GM18517 (cell line): ENCODE data around the gene SMAD6.

Experiments
- ATAC-seq: cut with Tn5 transposase; IDR thresholded peaks from one replicate; pipeline ENCODE4 v1.9.1; 2021; ENCODE audit warnings: mild to moderate bottlenecking, moderate library complexity; ENCODE audit not compliant: unreplicated experiment

Gene SMAD6

DNA sequence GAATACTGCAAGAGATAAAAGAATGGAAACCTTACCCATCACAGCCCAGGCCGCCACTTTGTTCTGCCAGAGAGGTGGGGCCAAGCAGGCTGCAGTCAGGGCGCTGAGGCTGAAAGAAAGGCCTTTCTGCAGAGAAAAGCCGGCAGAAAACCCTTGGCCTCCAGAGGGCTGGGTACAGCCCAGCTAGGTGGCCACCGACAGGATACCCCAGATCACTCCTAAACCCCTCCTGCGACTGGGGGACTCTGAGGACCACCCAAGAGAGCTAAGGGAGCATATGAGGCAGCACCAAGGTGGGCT, 69.3 kb downstream of the SMAD6 start:
- no peak for ATAC-seq

DNA sequence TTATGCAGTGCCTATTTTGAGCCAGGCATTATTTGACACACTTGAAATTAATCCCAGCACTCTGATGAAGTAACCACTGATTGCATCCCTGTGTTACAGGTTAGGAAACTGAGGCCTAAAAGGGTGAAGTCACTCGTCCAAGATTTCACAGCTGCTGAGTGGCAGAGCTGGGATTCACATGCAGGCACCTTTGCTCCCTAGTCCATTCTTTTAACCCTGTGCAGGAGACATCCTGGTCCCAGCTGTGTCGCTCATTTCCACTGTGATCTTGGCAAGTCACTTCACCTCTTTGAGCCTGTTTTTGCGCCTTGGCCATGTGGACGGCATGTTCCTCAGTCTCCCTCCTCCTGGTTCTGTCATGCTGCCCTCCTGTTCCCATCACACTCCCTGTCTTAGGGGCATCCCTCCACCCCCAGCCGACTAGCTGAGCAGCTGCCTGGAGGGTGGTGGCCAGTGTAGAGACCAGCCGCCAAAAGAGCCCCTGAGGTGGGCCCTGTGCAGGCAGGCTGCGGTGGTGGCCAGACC, 70.6 kb downstream of the SMAD6 start:
- ATAC-seq = no peak

DNA sequence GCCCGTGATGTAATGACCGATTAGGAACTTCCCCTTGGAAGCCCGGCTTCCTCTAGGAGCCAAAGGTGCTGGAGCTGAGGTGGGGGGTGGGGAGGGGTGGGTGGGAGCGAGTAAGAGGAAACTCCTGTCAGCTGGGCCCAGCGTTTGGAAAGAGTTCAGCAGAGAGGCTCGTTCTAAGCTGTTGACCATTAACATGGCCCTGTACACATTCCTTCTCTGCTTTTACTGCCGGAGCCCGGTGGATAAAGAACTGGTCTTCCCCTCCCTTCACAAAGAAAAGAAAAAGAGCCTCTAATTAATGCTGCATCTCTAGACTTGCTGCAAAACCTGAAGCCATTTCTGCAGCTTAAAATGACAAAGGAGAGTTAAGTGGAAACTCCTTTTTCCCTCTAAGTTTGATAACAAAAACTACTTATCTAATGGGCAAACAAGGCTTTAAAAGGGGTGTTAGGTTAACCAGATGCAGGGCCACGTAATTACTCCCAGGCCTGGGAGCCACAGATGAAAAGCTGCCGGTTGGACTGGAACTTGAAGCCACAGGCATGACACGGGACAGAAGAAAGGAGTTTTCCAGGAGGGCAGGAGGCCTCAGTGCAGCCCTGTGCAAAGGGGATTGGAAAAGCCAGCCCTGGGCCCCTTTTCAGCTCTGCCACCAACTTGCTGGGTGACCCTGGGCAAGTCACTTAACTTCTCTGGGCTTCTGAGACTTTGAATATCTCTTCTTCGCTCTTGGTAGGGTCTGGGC, 71.3 kb downstream of the SMAD6 start:
- ATAC-seq = no peak

DNA sequence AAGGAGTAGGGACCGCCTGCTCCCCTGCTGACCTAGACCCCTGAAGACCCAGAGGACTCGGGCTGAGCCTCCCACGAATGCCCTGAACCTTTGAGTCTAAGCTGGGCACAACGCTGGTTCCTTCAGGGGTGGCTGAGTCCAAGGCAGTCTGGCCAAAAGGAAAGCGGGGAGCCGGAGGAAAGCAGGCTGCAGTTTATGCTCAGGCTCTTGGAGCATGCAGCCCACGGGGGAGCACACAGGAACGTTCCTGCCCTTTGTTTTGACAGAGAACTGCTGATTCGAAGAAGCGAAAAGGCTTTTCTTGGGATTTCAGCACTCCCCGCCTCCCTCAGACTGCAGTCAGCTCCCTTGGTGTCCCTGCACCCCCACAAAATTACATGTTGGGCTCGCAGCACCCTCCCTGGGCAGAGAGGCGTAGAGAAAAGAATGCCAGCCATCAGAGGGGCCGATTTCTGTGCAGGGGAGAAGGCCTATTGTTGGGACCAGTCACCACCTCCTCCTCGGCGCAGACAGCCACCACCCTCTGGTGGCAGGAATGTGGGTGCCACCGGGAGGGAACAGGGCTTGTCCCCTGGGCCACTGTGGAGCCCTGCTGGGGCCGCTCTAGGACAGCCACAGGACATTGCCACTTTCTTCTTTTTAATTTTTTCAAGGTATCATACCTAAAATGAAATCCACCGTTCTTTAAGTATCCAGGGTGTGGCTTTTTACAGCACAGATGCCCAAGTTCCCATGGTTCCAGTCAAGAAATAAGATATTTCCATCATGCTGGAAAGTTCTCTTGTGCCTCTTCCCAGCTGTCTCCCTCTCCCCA, 72.2 kb downstream of the SMAD6 start:
- ATAC-seq = no peak

DNA sequence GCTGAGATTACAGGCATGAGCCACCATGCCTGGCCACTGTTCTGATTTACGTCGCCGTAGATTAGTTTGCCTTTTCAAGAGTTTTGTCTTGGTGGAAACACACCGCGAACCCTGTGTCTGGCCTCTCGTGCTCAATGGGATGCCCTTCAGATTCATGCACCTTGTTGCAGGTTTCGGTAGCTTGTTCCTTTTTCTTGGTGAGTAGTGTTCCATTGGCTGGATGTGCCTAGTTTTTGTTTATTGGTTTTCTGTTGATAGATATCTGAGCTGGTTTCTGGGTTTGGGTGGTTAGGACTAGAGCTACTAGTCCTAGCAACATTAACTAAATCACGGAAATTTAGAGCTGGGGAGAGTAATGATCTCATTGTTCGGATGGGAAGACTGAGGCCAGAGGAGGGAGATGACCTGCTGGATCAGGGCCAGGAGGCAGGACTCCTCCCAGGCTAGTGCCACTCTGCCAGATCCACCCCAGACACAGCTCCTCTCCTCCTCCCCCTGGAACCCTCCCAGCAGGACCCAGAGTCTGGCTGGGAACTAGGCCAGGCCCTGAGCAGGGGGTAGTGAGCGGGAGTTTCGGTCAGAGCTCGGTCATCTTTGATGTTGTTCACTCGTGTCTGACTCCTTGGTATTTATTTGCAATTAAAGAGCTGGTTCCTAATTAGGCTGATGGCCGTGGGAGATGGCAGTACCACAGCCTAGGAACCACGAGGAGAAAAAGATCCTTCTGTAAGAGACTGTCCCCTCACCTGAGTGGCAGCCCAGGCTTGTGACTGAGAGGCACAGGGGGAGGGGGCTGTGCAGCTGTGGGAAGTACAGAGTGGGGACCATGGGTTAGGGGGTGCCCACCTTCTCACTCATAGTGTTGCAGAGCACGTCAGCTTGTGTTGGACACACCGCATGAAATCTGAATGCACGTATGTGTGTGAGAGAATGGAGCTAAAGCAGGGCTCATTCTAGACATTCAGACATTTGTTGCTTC, 73.4 kb downstream of the SMAD6 start:
- ATAC-seq = no peak

DNA sequence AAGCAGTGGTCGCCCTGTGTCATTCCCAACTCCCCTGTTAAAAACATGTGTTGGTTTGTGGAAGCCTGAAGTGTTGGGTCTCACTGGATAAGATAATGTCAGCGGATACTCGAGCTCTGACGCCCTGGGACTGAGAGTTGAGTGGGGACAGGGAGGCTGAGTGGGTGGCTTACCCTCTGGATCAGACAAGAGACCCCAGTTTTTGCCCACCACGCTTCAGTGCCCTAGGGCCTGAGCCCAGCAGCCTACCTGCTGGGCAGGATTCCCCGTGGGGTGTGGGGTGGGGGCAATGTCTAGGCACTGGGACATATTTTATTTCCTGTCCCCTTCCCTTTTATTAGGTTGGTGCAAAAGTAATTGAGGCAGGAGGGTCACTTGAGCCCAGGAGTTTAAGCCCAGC, 75.0 kb downstream of the SMAD6 start:
- no peak for ATAC-seq

DNA sequence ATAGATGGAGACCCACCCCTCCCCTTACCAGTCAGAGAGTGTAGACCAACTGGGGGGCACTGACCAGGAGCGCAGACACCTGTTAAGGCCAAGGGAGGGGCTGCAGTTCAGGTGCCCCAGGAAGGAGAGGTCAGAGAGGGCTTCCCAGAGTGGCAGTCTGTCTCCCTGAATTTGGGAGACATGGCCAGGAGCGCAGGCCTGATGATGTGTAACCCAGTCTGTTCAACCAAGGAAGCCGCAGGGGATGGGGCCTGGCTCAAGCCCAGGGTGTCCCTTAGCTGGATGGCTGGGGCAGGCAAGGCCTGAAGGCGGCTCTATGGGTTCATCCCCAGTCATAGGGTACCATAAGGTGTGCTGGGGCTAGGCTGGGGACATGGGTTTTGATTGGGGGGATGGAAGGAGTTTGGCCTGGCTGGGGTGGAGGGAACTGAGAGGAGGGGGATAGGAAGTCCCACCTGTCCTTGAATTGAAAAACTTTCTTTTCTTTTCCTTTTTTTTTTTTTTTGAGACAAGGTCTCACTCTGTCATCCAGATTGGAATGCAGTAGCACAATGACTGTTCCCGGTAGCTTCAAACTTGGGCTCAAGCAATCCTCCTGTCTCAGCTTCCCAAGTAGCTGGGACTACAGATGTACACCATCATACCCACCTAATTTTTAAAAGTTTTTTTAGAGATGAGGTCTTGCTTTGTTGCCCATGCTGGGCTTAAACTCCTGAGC, 75.7 kb downstream of the SMAD6 start:
- ATAC-seq = no peak

DNA sequence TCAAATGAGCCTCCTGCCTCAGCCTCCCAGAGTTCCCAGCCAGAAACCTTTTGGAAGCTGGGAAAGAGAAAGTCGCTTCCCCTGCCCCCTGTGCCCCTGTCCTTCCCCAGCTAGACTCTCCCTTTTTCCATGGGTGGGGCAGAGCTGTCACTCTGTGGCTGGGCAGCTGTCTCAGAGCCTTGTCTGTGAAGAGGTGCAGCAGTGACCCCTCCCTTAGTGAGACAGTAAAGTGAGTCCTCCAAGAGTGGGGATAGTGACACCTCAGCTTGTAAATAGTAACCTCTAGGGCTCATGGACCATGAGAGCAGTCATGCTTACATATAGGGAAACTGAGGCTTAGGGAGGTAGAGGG, 76.3 kb downstream of the SMAD6 start:
- ATAC-seq = no peak

DNA sequence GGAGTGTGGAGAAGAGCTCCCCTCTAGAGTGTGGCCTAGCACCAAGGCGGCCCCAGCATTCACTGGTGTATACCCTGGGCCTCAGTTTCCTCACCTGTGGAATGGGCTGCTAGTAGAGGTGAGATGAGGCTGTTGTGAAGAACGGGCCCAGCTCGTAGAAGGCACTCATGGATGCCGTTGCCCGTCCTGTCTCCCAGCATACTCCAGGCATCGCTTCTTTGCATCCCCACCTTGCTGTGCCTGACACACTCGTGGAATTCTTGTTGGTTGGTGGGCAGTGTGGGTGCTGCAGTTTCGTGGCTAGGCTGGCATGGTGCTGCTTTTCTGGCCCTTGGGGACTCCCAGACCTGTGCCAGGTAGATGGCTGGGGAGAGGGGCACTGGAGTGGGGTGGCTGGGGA, 76.7 kb downstream of the SMAD6 start:
- ATAC-seq = no peak

DNA sequence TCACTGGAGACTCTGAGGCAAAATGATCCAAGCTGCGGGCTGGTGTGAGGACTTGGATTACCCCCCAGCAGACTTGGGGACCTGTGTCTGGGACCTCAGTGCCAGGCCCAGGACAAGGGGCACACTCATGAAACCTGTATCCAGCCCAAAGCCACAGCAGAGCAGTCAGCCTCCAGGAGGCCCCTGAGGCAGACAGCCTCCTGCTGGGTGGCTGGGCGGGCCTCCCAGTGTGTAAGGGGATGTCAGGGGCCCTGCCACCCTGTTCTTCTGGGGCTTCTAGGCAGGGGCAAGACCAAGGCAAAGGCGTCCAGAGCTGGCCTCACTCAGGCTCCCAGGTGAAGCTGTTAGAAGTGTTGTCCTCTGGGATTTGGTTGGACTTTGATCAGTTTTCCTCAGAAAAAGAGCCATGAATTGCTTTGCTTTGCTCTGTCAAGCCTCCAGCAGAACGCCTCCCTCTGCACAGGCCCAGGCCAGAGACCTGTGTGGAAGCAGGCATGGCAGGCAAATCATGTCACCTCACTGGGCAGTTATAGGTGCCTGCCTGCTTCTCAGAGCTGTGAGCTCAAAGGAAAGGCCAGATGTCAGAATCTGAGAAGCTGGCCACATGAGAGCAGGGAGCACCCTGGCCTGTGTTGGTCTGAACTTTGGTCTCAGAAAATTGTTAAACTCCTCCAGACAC, 77.4 kb downstream of the SMAD6 start:
- ATAC-seq = no peak

DNA sequence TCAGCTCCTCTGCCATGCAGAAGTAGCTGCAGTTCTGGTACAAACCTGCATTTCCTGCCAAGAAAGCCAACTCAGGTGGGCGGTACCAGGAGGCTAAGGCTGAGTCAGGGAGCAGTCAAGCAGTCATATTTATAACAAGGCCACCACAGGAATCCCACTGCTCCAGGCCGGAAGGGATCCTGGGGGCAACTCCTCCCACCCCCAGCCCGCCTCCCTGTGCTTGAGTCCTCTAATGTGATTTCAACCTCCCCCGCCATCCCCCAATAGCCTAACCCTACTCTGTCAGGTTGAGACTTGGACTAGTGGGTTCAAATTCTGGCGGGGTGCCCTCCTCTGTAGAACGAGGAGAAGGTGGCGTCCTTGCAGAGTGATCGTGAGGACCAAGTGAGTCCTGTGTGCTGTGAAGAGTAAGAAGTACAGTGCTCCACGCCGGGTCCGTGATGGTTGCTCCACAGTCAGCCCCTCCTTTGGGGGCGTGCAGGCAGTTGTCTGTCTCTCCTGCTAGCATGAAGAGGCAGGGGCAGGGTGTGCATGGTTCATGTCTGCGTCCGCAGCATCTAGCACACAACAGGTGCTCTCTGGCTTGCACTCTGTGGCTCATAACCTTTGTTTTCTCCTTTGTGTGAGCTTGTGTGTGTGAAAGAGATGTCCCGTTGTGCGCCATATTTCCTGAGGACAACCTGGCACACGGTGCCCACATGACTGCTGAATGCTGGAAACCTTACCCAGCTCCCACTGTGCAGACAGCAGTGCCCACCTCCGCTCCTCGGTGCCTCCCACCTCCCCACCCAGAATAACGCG, 78.3 kb downstream of the SMAD6 start:
- no peak for ATAC-seq

DNA sequence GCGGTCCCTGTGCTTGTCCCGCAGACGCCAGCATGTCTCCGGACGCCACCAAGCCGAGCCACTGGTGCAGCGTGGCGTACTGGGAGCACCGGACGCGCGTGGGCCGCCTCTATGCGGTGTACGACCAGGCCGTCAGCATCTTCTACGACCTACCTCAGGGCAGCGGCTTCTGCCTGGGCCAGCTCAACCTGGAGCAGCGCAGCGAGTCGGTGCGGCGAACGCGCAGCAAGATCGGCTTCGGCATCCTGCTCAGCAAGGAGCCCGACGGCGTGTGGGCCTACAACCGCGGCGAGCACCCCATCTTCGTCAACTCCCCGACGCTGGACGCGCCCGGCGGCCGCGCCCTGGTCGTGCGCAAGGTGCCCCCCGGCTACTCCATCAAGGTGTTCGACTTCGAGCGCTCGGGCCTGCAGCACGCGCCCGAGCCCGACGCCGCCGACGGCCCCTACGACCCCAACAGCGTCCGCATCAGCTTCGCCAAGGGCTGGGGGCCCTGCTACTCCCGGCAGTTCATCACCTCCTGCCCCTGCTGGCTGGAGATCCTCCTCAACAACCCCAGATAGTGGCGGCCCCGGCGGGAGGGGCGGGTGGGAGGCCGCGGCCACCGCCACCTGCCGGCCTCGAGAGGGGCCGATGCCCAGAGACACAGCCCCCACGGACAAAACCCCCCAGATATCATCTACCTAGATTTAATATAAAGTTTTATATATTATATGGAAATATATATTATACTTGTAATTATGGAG, 79.1 kb downstream of the SMAD6 start:
- ATAC-seq = no peak

DNA sequence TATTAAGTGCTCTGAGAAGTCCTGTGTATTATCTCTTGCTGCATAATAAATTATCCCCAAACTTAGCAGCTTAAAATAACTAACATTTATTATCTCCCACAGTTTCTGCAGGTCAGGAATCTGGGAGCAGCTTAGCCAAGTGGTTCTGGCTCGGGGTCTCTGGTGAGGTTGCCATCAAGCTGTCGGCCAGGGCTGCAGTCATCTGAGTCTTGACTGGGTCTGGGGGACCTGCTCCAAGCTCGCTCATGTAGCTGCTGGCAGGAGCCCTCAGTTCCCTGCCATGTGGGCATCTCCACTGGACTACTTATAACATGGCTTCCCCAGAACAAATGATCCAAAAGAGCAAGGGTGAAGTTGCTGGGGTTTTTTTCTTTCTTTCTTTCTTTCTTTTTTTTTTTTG, 80.7 kb downstream of the SMAD6 start:
- ATAC-seq = no peak

DNA sequence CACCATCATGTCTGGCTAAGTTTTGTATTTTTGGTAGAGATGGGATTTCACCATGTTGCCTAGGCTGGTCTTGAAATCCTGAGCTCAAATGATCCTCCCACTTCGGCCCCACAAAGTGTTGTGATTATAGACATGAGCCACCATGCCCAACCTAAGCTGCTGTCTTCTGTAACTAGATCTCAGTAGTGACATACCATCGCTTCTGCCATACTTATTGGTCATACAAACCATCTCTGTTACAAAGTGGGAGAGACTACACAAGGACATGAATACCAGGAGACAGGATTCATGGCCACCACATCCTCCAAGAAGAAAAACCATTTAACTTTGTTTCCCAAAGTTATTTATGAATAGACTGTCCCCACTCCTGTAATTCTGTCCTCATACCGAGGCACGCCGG, 81.3 kb downstream of the SMAD6 start:
- ATAC-seq = no peak

DNA sequence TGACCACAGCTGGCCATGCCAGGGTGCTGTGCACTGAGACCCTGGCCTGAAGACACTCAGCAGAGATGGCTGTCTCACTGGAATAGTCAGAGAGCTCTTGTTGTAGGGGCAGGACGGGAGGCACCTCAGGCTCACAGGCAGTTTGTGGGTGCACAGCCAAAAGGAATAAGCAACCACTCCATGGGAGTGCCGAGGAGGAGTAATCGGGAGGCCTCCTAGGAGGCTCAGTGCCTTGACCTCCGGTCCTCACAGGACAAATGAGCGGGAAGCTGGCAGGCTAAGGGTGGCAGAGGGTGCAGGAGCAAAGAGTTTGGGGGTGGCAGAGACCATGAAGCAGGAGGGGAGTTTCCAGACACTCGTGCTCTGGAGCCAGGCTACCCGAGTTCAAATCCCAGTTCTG, 81.7 kb downstream of the SMAD6 start:
- ATAC-seq = no peak

DNA sequence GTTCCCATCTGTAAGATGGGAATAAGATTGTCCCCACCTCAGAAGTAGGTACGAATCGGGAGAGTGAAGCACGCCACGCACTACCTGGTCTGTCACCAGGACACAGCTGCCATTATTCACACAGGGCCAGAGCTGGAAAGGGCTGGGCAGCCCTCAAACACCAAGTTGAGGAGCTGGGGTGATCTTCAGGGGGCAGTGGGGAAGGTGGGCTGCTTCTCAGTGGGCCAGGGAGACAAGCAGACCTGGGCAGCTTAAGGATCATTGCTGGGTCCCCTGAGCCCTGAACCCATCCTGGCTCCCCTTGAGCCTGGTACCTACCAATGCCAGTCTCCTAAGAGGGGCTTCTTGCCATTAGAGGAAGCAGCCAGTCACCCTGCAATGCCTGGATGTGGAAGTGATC, 82.1 kb downstream of the SMAD6 start:
- ATAC-seq = no peak

DNA sequence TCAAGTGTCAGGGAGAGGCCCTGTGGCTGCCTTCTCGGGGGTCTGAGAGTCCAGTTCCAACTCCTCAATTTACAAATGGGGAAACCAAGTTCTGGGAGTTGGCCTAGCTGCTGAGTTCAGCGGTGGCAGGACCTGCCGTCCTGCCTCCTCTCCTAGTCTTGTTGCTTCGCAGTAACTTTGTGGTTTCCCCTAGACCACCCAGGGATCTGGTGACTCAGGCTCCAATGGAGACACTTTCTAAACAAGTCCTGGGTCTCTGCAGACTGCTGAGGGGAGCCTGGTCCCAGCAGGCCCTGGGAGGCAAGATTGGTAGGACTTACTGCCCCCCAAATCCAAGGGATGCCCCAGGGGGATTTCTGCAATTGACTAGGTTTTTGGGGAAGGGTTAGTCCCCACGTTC, 83.6 kb downstream of the SMAD6 start:
- no peak for ATAC-seq

DNA sequence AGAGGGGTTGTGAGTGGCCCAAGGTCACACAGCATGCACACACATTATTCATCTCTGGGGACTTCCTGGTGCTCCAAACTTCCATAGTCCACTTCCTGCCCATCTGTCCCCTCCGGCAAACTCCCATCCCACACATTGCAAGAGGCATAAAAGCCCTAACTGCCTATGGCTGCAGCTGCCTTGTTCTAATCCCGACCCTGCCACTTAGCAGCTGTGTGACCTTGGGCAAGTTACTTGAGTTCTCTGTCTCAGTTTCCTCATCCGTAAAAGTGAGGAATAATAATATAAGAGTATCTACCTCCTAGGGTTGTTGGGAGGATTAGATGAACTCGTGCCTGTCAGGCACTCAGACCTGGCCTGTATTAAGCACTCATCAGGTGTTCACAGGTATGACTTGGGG, 84.2 kb downstream of the SMAD6 start:
- ATAC-seq = no peak
